DOHH2 (cell line): ENCODE data around the gene SLC50A1.

Experiments used
- H3F3A ChIP-seq: fragments of 200-600 bp; sonication (generic), shearing (Covaris generic); 2 replicates; pipeline ENCODE4 v1.6.0; 2016; ENCODE audit warnings: antibody characterized with exemption, mild to moderate bottlenecking; ENCODE audit not compliant: control insufficient read depth, insufficient read depth
- H3K27ac ChIP-seq: fragments of 200-600 bp; sonication (generic); 2 replicates; pipeline ENCODE4 v1.5.1; 2014; ENCODE audit warnings: low read depth, mild to moderate bottlenecking, low read length, moderate library complexity
- H3K27me3 ChIP-seq: fragments of 200-600 bp; sonication (generic); 2 replicates; pipeline ENCODE4 v1.6.1; 2014; ENCODE audit warnings: mild to moderate bottlenecking, low read length, mixed read lengths; ENCODE audit not compliant: control insufficient read depth
- H3K36me3 ChIP-seq: fragments of 200-600 bp; sonication (generic); 2 replicates; pipeline ENCODE4 v1.6.1; 2014; ENCODE audit warnings: mild to moderate bottlenecking, low read length, moderate library complexity, mixed read lengths; ENCODE audit not compliant: control insufficient read depth
- H3K4me1 ChIP-seq: fragments of 200-600 bp; sonication (generic); 2 replicates; pipeline ENCODE4 v1.6.1; 2014; ENCODE audit warnings: mild to moderate bottlenecking, low read length, mixed read lengths; ENCODE audit not compliant: control insufficient read depth
- H3K4me2 ChIP-seq: fragments of 200-600 bp; sonication (generic); 2 replicates; pipeline ENCODE4 v1.6.0; 2014; ENCODE audit warnings: mild to moderate bottlenecking, low read length, moderate library complexity
- H3K4me3 ChIP-seq: fragments of 200-600 bp; sonication (generic); 2 replicates; pipeline ENCODE4 v1.5.1; 2014; ENCODE audit warnings: mild to moderate bottlenecking, low read length, mixed read lengths
- H3K79me2 ChIP-seq: fragments of 200-600 bp; sonication (generic); 2 replicates; pipeline ENCODE4 v1.6.1; 2014; ENCODE audit warnings: mild to moderate bottlenecking, low read length, mixed read lengths; ENCODE audit not compliant: control insufficient read depth
- H3K9me2 ChIP-seq: fragments of 200-600 bp; sonication (generic); replicated peaks from 2 replicates; pipeline ENCODE4 v1.6.1; 2014; ENCODE audit warnings: mild to moderate bottlenecking, low read length, mixed read lengths; ENCODE audit not compliant: control insufficient read depth
- H3K9me3 ChIP-seq: fragments of 200-600 bp; sonication (generic); 2 replicates; pipeline ENCODE4 v1.6.1; 2014; ENCODE audit warnings: antibody characterized with exemption, low read length, mixed read lengths; ENCODE audit not compliant: control insufficient read depth, insufficient read depth
- H4K20me1 ChIP-seq: fragments of 200-600 bp; sonication (generic); 2 replicates; pipeline ENCODE4 v1.6.0; 2014; ENCODE audit warnings: low read depth, mild to moderate bottlenecking, antibody characterized with exemption, low read length, moderate library complexity; ENCODE audit not compliant: control insufficient read depth, insufficient read depth
- EZH2phosphoT487 ChIP-seq: fragments of 200-600 bp; sonication (generic); IDR thresholded peaks from 2 replicates; pipeline ENCODE4 v1.6.1; 2017; ENCODE audit warnings: borderline replicate concordance, mild to moderate bottlenecking, antibody characterized with exemption, low read length, moderate library complexity, mixed read lengths
- TF ChIP-seq, protein P1 (sequence below): fragments of 200-600 bp; sonication (generic); IDR thresholded peaks from one replicate; pipeline ENCODE4 v1.5.1; 2014; ENCODE audit warnings: antibody characterized with exemption, mild to moderate bottlenecking, low read depth, low read length; ENCODE audit not compliant: poor library complexity, severe bottlenecking

SLC50A1 gene

DNA sequence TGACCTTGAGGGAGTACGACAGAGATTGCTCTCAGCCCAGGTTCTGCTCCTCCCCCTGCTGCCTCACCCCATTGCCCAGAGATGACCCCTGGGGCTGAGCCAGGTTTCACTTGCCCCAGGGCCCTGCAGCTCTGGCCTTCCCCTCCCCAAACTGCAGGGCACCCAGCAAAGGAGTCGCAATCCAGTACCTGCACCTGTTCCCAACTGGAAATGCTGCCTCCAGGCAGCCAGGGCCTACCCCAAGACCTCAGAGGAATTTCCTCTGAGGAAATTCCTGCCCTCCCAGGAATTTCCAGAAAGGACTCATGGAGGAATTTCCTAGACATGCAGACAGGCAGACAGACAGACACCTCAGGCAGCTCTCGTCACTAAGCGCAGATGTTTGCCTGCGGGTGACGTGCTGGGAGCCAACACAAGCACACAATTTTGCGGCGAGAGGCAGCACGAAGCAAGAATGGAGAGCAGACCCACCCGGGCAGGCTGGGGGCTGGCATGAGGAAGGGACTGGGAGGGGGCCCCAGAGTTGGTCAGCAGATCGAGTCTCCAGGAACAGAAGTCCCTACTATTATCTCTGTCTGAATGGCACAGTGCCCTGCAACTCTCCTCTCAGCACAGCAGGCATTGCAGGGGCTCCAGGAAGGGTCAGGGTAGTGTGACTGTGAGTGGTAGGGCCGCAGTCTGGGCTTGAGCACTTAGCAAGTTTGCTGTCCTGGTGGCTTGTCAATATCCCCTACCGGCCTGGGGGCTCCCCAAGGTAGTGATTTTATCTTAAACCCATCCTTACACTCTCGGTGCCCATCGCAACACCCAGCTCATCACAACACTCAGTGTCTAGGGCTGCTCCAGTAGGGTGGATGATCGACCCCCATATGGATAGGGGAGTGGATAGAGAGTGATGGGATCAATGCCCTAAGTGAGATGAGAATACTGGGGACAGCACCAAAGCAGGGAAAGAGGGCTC, 10.9 kb upstream of the SLC50A1 start:
- no peaks in the 10 kb centered on the region for H3K9me2 ChIP-seq
- H3K36me3 ChIP-seq, result no peaks in the 10 kb centered on the region
- H3K4me2 ChIP-seq, result no peak overlapping the region
- no peak for TF ChIP-seq EZH2phosphoT487
- TF ChIP-seq, protein P1, sequence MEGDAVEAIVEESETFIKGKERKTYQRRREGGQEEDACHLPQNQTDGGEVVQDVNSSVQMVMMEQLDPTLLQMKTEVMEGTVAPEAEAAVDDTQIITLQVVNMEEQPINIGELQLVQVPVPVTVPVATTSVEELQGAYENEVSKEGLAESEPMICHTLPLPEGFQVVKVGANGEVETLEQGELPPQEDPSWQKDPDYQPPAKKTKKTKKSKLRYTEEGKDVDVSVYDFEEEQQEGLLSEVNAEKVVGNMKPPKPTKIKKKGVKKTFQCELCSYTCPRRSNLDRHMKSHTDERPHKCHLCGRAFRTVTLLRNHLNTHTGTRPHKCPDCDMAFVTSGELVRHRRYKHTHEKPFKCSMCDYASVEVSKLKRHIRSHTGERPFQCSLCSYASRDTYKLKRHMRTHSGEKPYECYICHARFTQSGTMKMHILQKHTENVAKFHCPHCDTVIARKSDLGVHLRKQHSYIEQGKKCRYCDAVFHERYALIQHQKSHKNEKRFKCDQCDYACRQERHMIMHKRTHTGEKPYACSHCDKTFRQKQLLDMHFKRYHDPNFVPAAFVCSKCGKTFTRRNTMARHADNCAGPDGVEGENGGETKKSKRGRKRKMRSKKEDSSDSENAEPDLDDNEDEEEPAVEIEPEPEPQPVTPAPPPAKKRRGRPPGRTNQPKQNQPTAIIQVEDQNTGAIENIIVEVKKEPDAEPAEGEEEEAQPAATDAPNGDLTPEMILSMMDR, result no peak
- H3K9me3 ChIP-seq, result no peaks in the 10 kb centered on the region
- H4K20me1 ChIP-seq, result no peaks in the 10 kb centered on the region
- no peak overlapping the region for H3K4me3 ChIP-seq
- H3F3A ChIP-seq, result no peaks in the 10 kb centered on the region
- H3K79me2 ChIP-seq, result no peaks in the 10 kb centered on the region
- peaks cover 25% of the 10 kb centered on the region for H3K4me1 ChIP-seq
- H3K27me3 ChIP-seq, result peaks cover 75% of the 10 kb centered on the region
- no peak overlapping the region for H3K27ac ChIP-seq

DNA sequence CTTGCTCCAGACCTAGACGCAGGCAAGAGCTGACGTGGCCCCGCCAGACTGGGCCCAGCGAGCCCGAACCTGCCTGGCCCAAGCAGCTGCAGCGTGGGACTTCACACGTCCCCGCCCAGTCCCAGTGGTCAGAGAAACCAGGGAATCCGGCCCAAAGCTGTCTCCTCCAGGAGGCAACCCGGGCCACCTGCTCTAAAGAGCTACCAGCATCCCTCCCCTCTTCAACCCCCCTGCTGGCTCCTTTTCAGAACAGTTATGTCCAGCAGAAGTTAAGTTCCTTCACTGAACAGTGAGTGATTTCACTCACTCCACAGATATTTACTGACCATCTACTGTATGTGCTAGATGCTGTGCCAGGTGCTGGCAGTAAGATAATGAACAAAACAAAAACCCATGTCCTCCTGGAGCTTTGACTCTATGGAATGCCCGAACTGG, 10.1 kb upstream of the SLC50A1 start:
- Histone ChIP-seq H3K36me3 (no peaks in the 10 kb centered on the region), H4K20me1 (no peaks in the 10 kb centered on the region), H3K4me1 (peaks cover 25% of the 10 kb centered on the region), H3K79me2 (no peaks in the 10 kb centered on the region), H3K27ac (no peak overlapping the region), H3K4me3 (no peak overlapping the region), H3F3A (no peaks in the 10 kb centered on the region), H3K9me3 (no peaks in the 10 kb centered on the region), H3K4me2 (no peak overlapping the region), H3K9me2 (no peaks in the 10 kb centered on the region), H3K27me3 (peaks cover 72% of the 10 kb centered on the region)
- no peak for TF ChIP-seq EZH2phosphoT487
- TF ChIP-seq, protein P1, result no peak

DNA sequence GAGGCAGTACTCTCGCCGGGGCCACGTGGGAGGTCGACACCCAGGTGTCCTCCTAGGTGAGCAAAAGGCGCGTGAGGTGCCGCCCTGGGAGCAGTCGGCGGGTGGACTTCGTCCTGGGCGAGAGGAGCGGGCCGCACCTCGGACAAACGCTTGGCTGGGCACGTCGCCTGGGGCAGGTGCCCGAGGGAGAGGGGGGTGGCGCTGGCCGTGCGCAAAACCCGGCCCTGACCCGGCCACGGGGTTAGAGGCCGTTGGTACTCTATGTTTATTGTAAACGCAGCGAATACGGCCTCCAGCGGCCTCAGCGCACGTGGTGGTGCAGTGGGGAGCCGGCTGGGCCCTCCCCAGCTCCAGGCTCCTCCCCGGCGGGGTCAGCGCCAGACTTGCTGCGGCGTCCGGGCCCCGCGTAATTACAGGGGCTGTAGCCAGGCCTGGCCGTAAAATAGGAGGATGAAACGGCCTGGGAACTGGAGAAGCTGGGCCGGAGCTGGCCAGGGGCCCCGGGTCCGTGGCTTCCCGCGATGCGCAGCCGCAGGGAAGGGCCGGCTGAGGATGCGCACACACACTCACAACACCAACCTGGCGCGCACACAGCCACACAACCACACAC, 9.6 kb upstream of the SLC50A1 start:
- Histone ChIP-seq H4K20me1 (no peaks in the 10 kb centered on the region), H3F3A (no peaks in the 10 kb centered on the region), H3K27me3 (peaks cover 70% of the 10 kb centered on the region), H3K79me2 (no peaks in the 10 kb centered on the region), H3K4me2 (no peak overlapping the region; the same call in 1 of the 2 replicates), H3K4me1 (peaks cover 25% of the 10 kb centered on the region), H3K4me3 (no peak overlapping the region), H3K36me3 (no peaks in the 10 kb centered on the region), H3K27ac (no peak overlapping the region), H3K9me3 (no peaks in the 10 kb centered on the region), H3K9me2 (no peaks in the 10 kb centered on the region)
- no peak for TF ChIP-seq EZH2phosphoT487
